ENCODE data around the gene MYLK4. TPM values are rescaled to one million over a fixed set of nuclear protein-coding genes. Genes with fewer than 3 reads are reported as not detected.
A peak's percentile ranks its signal among the peaks of the same experiment; 100 is the strongest.

The MYLK4 gene
- total RNA-seq, 3 donors from 2014 or later: 0.41 to 0.82 (median 0.43) TPM

GRCh38 chr6:2658788-2659187, 91.9 kb downstream of the MYLK4 start:
- Histone ChIP-seq H3K4me1 (ENCODE audit: low read depth) (no peaks in the 10 kb centered on the region), H3K9me3 (no peaks in the 10 kb centered on the region), H3K4me3 (no peak overlapping the region), H3K36me3 (ENCODE audit: low read depth) (no peaks in the 10 kb centered on the region)
- TF ChIP-seq CTCF (IDR thresholded peaks at IDR 0.05): no peak
- intact Hi-C loops (cut with DNase I, micrococcal nuclease): no loop called here
- ATAC-seq (peak; percentile 55), DNase-seq (no peak)

GRCh38 chr6:2656460-2657079, 94.2 kb downstream of the MYLK4 start:
- H3K9me3 ChIP-seq: no peaks in the 10 kb centered on the region
- no peaks in the 10 kb centered on the region for H3K4me1 ChIP-seq (ENCODE audit: low read depth)
- ATAC-seq (no peak), DNase-seq (no peak)
- intact Hi-C loops (cut with DNase I, micrococcal nuclease): no loop called here
- no peaks in the 10 kb centered on the region for H3K36me3 ChIP-seq (ENCODE audit: low read depth)
- no peak for TF ChIP-seq CTCF (IDR thresholded peaks at IDR 0.05)
- no peak overlapping the region for H3K4me3 ChIP-seq

- no peak for ATAC-seq
- Histone ChIP-seq H3K9me3 (no peaks in the 10 kb centered on the region), H3K36me3 (ENCODE audit: low read depth) (no peaks in the 10 kb centered on the region), H3K4me1 (ENCODE audit: low read depth) (no peaks in the 10 kb centered on the region), H3K4me3 (no peak overlapping the region)
- intact Hi-C loops (cut with DNase I, micrococcal nuclease): no loop called here
- DNase-seq: no peak
- TF ChIP-seq CTCF (IDR thresholded peaks at IDR 0.05): no peak
Observed at GRCh38 chr6:2655844-2656433, 94.8 kb downstream of the MYLK4 start.

GRCh38 chr6:2653369-2654032, 97.2 kb downstream of the MYLK4 start:
- no peak overlapping the region for H3K4me3 ChIP-seq
- TF ChIP-seq CTCF (IDR thresholded peaks at IDR 0.05): no peak
- no peak for ATAC-seq
- no peaks in the 10 kb centered on the region for H3K4me1 ChIP-seq (ENCODE audit: low read depth)
- DNase-seq: no peak
- no peaks in the 10 kb centered on the region for H3K36me3 ChIP-seq (ENCODE audit: low read depth)
- intact Hi-C loops (cut with DNase I, micrococcal nuclease): no loop called here
- no peaks in the 10 kb centered on the region for H3K9me3 ChIP-seq

- Histone ChIP-seq H3K9me3 (no peaks in the 10 kb centered on the region), H3K4me1 (ENCODE audit: low read depth) (no peaks in the 10 kb centered on the region), H3K36me3 (ENCODE audit: low read depth) (no peaks in the 10 kb centered on the region), H3K4me3 (no peak overlapping the region)
- TF ChIP-seq CTCF (IDR thresholded peaks at IDR 0.05): no peak
- ATAC-seq (no peak), DNase-seq (no peak)
- intact Hi-C loops (cut with DNase I, micrococcal nuclease): no loop called here
Observed at GRCh38 chr6:2652611-2653010, 98.1 kb downstream of the MYLK4 start.
